GM12878 (cell line): Measurements from ENCODE around the gene MEGF11. TPM values are rescaled to one million over a fixed set of nuclear protein-coding genes. Genes with fewer than 3 reads are reported as not detected.
"Not testable (repeated sequence)": the region's sequence is repeated elsewhere in the genome, so short reads cannot be mapped to it uniquely, and the experiment has no call there.

ENCODE experiments used
- ATAC-seq: fragments of 200-7000 bp; cut with Tn5 transposase; 3 replicates; pipeline ENCODE4 v1.9.1; 2020; ENCODE audit warnings: mild to moderate bottlenecking, moderate library complexity
- BruUV-seq: library from RNA; stranded (reverse); fragments of 400-500 nt; replicated peaks from 2 replicates; lab custom pipeline; 2021; lab: Mats Ljungman, UMichigan
- CTCF ChIA-PET: fragments of 300-600 bp; sonication (Branson Sonifier 250); formaldehyde crosslinking; extraction: SDS; loops from one replicate; lab custom pipeline; 2021; ENCODE audit warnings: inconsistent platforms; lab: Yijun Ruan, JAX
- POLR2A ChIA-PET: fragments of 350-600 bp; formaldehyde crosslinking; extraction: SDS; loops from one replicate; lab custom pipeline; 2021; ENCODE audit warnings: inconsistent platforms; lab: Charles Lee
- RAD21 ChIA-PET: fragments of 300-600 bp; sonication (Branson Sonifier 250); formaldehyde crosslinking; loops from one replicate; lab custom pipeline; 2023; ENCODE audit warnings: antibody characterized with exemption; ENCODE audit not compliant: unreplicated experiment; lab: Charles Lee
- SMC1A ChIA-PET: fragments of 300-600 bp; sonication (Branson Sonifier 250); formaldehyde crosslinking; loops from one replicate; lab custom pipeline; 2023; ENCODE audit not compliant: unreplicated experiment, uncharacterized antibody; lab: Charles Lee
- DNase-seq: peaks from one replicate; pipeline ENCODE4 v3.0.0-alpha.2; 2011; ENCODE audit warnings: low read depth, low spot score
- FAIRE-seq: peaks from 3 replicates; lab custom pipeline; 2011; peaks lifted over from hg19 to GRCh38; lab: Jason Lieb, UNC
- H2AFZ ChIP-seq: 2 replicates; pipeline ENCODE4 v1.6.0; 2011; ENCODE audit warnings: low read depth, low read length, control low read depth; ENCODE audit not compliant: control insufficient read depth
- H3K27ac ChIP-seq: 2 replicates; pipeline ENCODE4 v1.5.1; 2011; ENCODE audit warnings: control low read depth; ENCODE audit not compliant: control insufficient read depth, insufficient read depth
- H3K27me3 ChIP-seq, 2 experiments: replicated peaks in 1 of 2; 2 replicates each; pipeline versions ENCODE4 v1.6.0 to v1.6.1; 2011; ENCODE audit warnings: low read length in 1 of 2; ENCODE audit not compliant: control insufficient read depth in 2 of 2, insufficient read depth in 2 of 2
- H3K36me3 ChIP-seq, 2 experiments: 2 replicates each; pipeline ENCODE4 v1.5.1; 2011; ENCODE audit warnings: low read length in 1 of 2; ENCODE audit not compliant: control insufficient read depth in 2 of 2, insufficient read depth in 2 of 2
- H3K4me1 ChIP-seq: 2 replicates; pipeline ENCODE4 v1.6.1; 2011; ENCODE audit warnings: mild to moderate bottlenecking, low read length, moderate library complexity, mixed read lengths; ENCODE audit not compliant: control insufficient read depth, insufficient read depth
- H3K4me2 ChIP-seq: 2 replicates; pipeline ENCODE4 v1.6.0; 2011; ENCODE audit warnings: control low read depth; ENCODE audit not compliant: control insufficient read depth, insufficient read depth
- H3K4me3 ChIP-seq: fragments of 200-600 bp; sonication (generic); 2 replicates; pipeline ENCODE4 v1.5.1; 2016
- H3K79me2 ChIP-seq: 2 replicates; pipeline ENCODE4 v1.6.0; 2011; ENCODE audit warnings: low read length; ENCODE audit not compliant: control insufficient read depth, insufficient read depth
- H3K9ac ChIP-seq: 2 replicates; pipeline ENCODE4 v1.8.0; 2011; ENCODE audit warnings: low read length, control low read depth, mixed read lengths; ENCODE audit not compliant: control insufficient read depth, insufficient read depth
- H3K9me3 ChIP-seq: replicated peaks from 3 replicates; pipeline ENCODE4 v1.5.1; 2011; ENCODE audit warnings: mild to moderate bottlenecking, low read length; ENCODE audit not compliant: control insufficient read depth, insufficient read depth
- H4K20me1 ChIP-seq: 2 replicates; pipeline ENCODE4 v1.6.0; 2011; ENCODE audit not compliant: control insufficient read depth, insufficient read depth
- BHLHE40 ChIP-seq, 2 experiments: fragments of 450-650 bp in 1 of 2; IDR thresholded peaks; 2 replicates each; pipeline ENCODE4 v1.6.1; 2011 to 2017; ENCODE audit warnings: low read depth in 2 of 2, borderline replicate concordance in 1 of 2, improper control_type of control experiment in 1 of 2, low read length in 1 of 2, mild to moderate bottlenecking in 1 of 2
- BMI1 ChIP-seq: fragments of 450-650 bp; IDR thresholded peaks from 2 replicates; pipeline ENCODE4 v1.6.1; 2016; ENCODE audit warnings: mild to moderate bottlenecking, moderate library complexity, borderline replicate concordance
- CHD1 ChIP-seq: IDR thresholded peaks from 2 replicates; pipeline ENCODE4 v1.6.1; 2012; ENCODE audit warnings: low read depth, low read length, improper control_type of control experiment
- DPF2 ChIP-seq: fragments of 450-650 bp; IDR thresholded peaks from 2 replicates; pipeline ENCODE4 v1.6.1; 2017; ENCODE audit warnings: mild to moderate bottlenecking
- EGR1 ChIP-seq, 2 experiments: IDR thresholded peaks; 1 replicate in 1 of 2; 2 replicates in 1 of 2; pipeline ENCODE4 v1.6.1; 2011 to 2012; ENCODE audit warnings: low read depth in 2 of 2, low read length in 2 of 2, borderline replicate concordance in 1 of 2, mild to moderate bottlenecking in 1 of 2, moderate library complexity in 1 of 2
- EP300 ChIP-seq, 2 experiments: fragments of 150-350 bp in 1 of 2; IDR thresholded peaks; 2 replicates each; pipeline ENCODE4 v1.6.1; 2011 to 2012; ENCODE audit warnings: low read depth in 2 of 2, low read length in 2 of 2, borderline replicate concordance in 1 of 2, improper control_type of control experiment in 1 of 2, inconsistent platforms in 1 of 2; ENCODE audit not compliant: control insufficient read depth in 1 of 2
- HCFC1 ChIP-seq: fragments of 150-350 bp; IDR thresholded peaks from 2 replicates; pipeline ENCODE4 v1.6.1; 2014; ENCODE audit warnings: low read length
- IKZF1 ChIP-seq: fragments of 450-650 bp; conservative IDR thresholded peaks from 2 replicates; pipeline ENCODE4 v1.6.1; 2017; ENCODE audit warnings: antibody characterized with exemption, mild to moderate bottlenecking
- PAX5 ChIP-seq: IDR thresholded peaks from 2 replicates; pipeline ENCODE4 v1.6.1; 2011; ENCODE audit warnings: low read depth, low read length, borderline replicate concordance
- RB1 ChIP-seq: fragments of 450-650 bp; formaldehyde crosslinking; IDR thresholded peaks from 2 replicates; pipeline ENCODE4 v1.6.1; 2017; ENCODE audit warnings: mild to moderate bottlenecking, borderline replicate concordance
- STAT1 ChIP-seq: fragments of 450-650 bp; conservative IDR thresholded peaks from 2 replicates; pipeline ENCODE4 v1.6.1; 2014; ENCODE audit warnings: antibody characterized with exemption, mild to moderate bottlenecking
- YBX1 ChIP-seq: fragments of 450-650 bp; IDR thresholded peaks from 2 replicates; pipeline ENCODE4 v1.6.1; 2016; ENCODE audit warnings: antibody characterized with exemption
- ZNF207 ChIP-seq: fragments of 450-650 bp; IDR thresholded peaks from 2 replicates; pipeline ENCODE4 v1.6.1; 2014; ENCODE audit warnings: antibody characterized with exemption, mild to moderate bottlenecking, borderline replicate concordance
- WGBS: methylation state at CpG from one replicate; pipeline ENCODE4 v1.1.6; 2016; ENCODE audit warnings: low lambda C conversion rate; ENCODE audit not compliant: insufficient replicate concordance, insufficient coverage; ENCODE audit errors: missing lambda C conversion rate; 5-methylcytosine and 5-hydroxymethylcytosine counted together
- in situ Hi-C: fragments of 300-500 bp; cut with MboI; formaldehyde crosslinking; loops from 9 replicates; pipeline ENCODE4 v1.14.3; 2018; ENCODE audit warnings: mixed read lengths
- intact Hi-C: fragments of 100-400 bp; cut with micrococcal nuclease; formaldehyde crosslinking; loops from one replicate; pipeline ENCODE4 v1.14.2; 2022; ENCODE audit not compliant: unreplicated experiment
- polyA plus RNA-seq, 11 experiments: library from polyadenylated mRNA; depleted of rRNA in 4 of 11; unstranded in 6 of 11; stranded (reverse) in 5 of 11; fragments of >200 nt; fragmentation: Nextera tagmentation in 4 of 11; fragmentation: Illumina TruSeq in 1 of 11; extraction: Ambion mirVana in 4 of 11; extraction: Trizol in 1 of 11; gene quantifications; 1 replicate in 1 of 11; 2 replicates in 10 of 11; pipeline versions ENCODE4 v1.2.1 to v1.2.3, GENCODE V29; 2011 to 2016; ENCODE audit warnings: inconsistent platforms in 2 of 11, missing spikeins in 2 of 11, low read depth in 1 of 11
- total RNA-seq, 4 experiments: library from RNA; depleted of rRNA in 3 of 4; stranded (reverse); fragments of >200 nt in 3 of 4; fragmentation: Illumina TruSeq in 1 of 4; extraction: Trizol in 1 of 4; gene quantifications; 2 replicates each; pipeline versions ENCODE4 v1.2.1 to v1.2.3, GENCODE V29; 2013 to 2021
- TF ChIP-seq, protein P1 (sequence below): fragments of 450-650 bp; IDR thresholded peaks from 2 replicates; pipeline ENCODE4 v1.6.1; 2016; ENCODE audit warnings: mild to moderate bottlenecking

Gene MEGF11
- total and polyA plus RNA-seq, 10 of the 15 experiments (the other 5 are each of a cell fraction or from before 2014, with no cell fraction given): 0.03 to 1.7 (median 0.49) TPM

DNA sequence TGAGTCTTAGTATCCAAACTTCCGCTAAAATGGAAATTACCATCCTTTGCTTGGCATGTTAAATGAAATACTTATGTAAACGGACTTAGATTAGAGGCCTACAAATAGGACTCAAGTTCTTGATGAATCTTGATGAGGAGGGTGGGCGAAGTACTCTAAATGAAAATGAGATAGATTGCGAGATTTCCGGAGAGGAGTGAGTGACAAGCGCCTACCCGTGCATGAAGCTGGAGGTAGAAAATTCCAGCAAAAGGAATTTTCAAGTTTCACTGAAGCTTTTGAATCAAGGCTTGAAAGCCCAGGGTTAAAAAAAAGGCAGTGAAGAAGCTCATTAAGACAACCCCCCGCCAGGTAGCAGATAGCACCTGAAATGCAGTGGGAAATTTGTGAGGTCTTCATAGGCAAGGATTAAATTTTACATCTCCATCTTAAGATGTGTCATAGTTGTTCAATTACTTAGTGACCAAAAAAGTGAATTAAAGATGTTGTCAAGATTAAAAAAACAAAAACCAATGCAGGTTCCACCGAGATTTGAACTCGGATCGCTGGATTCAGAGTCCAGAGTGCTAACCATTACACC lies 384.9 kb downstream of the MEGF11 start (continued):
- peak in 1 of 2 experiments; percentile 83; a peak in 1 of 4 replicates for TF ChIP-seq EP300 (IDR thresholded peaks at IDR 0.05; ENCODE audit: borderline replicate concordance in 1 of 2, control insufficient read depth in 1 of 2, low read depth in 2 of 2, low read length in 2 of 2)

DNA sequence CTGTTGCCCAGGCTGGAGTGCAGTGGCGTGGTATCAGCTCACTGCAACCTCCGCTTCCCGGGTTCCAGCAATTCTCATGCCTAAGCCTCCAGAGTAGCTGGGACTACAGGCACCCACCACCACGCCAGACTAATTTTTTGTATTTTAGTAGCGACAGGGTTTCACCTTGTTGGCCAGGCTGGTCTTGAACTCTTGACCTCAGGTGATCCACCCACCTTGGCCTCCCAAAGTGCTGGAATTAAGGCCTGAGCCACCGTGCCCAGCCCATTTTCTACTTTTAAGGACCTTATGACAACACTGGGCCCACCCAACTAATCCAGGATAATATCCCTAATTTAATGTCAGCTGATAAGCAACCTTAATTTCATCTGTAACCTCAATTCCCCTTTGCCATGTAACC lies 385.6 kb downstream of the MEGF11 start:
- BruUV-seq: not testable (repeated sequence)
- POLR2A ChIA-PET: interaction anchor here (1.5 to 2.9 kb wide), 2 partner anchors 26 to 50 kb away, joined by 3 to 19 read pairs; no protein-coding TSS in a partner anchor

DNA sequence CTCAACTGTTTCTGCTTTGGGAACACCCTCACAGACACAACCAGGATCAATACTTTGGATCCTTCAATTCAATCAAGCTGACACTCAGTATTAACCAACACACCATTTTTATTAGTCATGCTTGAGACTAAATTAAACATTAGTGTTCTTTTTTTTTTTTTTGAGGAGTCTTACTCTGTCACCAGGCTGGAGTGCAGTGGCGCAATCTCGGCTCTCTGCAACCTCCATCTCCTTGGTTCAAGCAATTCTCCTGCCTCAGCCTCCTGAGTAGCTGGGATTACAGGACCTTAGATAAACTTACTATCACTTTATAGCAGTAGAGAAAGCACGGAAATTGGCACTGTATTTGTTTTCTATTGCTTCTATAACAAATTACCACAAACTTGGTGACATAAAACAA lies 386.3 kb downstream of the MEGF11 start:
- CTCF ChIA-PET: interaction anchor here (0.6 to 1.0 kb wide), 2 partner anchors 552 to 632 kb away, joined by 3 to 4 read pairs; no protein-coding TSS in a partner anchor
- no TSS peak for BruUV-seq
- intact Hi-C loops (no loop called here), in situ Hi-C loops (no loop called here)
- POLR2A ChIA-PET: no interaction called here
- Histone ChIP-seq H3K4me1 (peaks cover 7% of the 10 kb centered on the region), H3K9me3 (no peaks in the 10 kb centered on the region), H3K27ac (no peak overlapping the region), H4K20me1 (no peaks in the 10 kb centered on the region), H3K4me3 (no peak overlapping the region), H3K79me2 (peaks cover 29% of the 10 kb centered on the region), H3K36me3 (no peaks in the 10 kb centered on the region)
- SMC1A ChIA-PET: interaction anchor here (0.7 to 1.4 kb wide), 3 partner anchors 9 to 45 kb away, joined by 3 to 4 read pairs (median 3); no protein-coding TSS in a partner anchor
- RAD21 ChIA-PET: no interaction called here
- no peak for TF ChIP-seq EGR1 (IDR thresholded peaks at IDR 0.05; ENCODE audit: borderline replicate concordance in 1 of 2, low read depth in 2 of 2, low read length in 2 of 2)
- no peak for TF ChIP-seq BHLHE40 (IDR thresholded peaks at IDR 0.05; ENCODE audit: borderline replicate concordance in 1 of 2, low read depth in 2 of 2, low read length in 1 of 2)
- no peak for TF ChIP-seq ZNF207
- TF ChIP-seq, protein P1, sequence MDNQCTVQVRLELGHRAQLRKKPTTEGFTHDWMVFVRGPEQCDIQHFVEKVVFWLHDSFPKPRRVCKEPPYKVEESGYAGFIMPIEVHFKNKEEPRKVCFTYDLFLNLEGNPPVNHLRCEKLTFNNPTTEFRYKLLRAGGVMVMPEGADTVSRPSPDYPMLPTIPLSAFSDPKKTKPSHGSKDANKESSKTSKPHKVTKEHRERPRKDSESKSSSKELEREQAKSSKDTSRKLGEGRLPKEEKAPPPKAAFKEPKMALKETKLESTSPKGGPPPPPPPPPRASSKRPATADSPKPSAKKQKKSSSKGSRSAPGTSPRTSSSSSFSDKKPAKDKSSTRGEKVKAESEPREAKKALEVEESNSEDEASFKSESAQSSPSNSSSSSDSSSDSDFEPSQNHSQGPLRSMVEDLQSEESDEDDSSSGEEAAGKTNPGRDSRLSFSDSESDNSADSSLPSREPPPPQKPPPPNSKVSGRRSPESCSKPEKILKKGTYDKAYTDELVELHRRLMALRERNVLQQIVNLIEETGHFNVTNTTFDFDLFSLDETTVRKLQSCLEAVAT: no peak
- TF ChIP-seq YBX1: no peak
- TF ChIP-seq STAT1: no peak
- TF ChIP-seq HCFC1: no peak
- no peak for TF ChIP-seq IKZF1
- TF ChIP-seq DPF2: no peak
- no peak for TF ChIP-seq PAX5
- no peak for TF ChIP-seq BMI1
- TF ChIP-seq CHD1: no peak
- TF ChIP-seq RB1: no peak
- TF ChIP-seq, all 136 proteins: peak for 0
- no peak for FAIRE-seq
- no peak overlapping the region for H3K9ac ChIP-seq
- H3K4me2 ChIP-seq: no peak overlapping the region
- WGBS: 82% methylated on average over 3 of the region's 3 CpGs
- H2AFZ ChIP-seq: no peak overlapping the region
- no peak for ATAC-seq
- no peak for DNase-seq
- H3K27me3 ChIP-seq: no peaks in the 10 kb centered on the region

More for the DNA sequence above, 385.6 kb downstream of the MEGF11 start:
- CTCF ChIA-PET: interaction anchor here (0.6 to 5.4 kb wide), 6 partner anchors 10 to 631 kb away, joined by 3 to 38 read pairs (median 3); no protein-coding TSS in a partner anchor
- 90% methylated on average over 6 of the region's 6 CpGs for WGBS
- H4K20me1 ChIP-seq, ATAC-seq, H3K9me3 ChIP-seq, in situ Hi-C loops, H3K4me2 ChIP-seq, DNase-seq, H3K36me3 ChIP-seq, H2AFZ ChIP-seq, intact Hi-C loops, H3K4me3 ChIP-seq, H3K27ac ChIP-seq, H3K9ac ChIP-seq, FAIRE-seq, H3K4me1 ChIP-seq, H3K27me3 ChIP-seq: not testable (repeated sequence)
- RAD21 ChIA-PET: interaction anchor here (2.3 to 4.0 kb wide), 2 partner anchors 53 to 257 kb away, joined by 7 to 34 read pairs; partner anchors contain the start of gene INTS14
- SMC1A ChIA-PET: interaction anchor here (0.7 to 1.2 kb wide), 3 partner anchors 10 to 228 kb away, joined by 3 to 4 read pairs (median 3); no protein-coding TSS in a partner anchor
- peaks cover 35% of the 10 kb centered on the region for H3K79me2 ChIP-seq
